ENCODE results near the gene APCDD1L.

DNA sequence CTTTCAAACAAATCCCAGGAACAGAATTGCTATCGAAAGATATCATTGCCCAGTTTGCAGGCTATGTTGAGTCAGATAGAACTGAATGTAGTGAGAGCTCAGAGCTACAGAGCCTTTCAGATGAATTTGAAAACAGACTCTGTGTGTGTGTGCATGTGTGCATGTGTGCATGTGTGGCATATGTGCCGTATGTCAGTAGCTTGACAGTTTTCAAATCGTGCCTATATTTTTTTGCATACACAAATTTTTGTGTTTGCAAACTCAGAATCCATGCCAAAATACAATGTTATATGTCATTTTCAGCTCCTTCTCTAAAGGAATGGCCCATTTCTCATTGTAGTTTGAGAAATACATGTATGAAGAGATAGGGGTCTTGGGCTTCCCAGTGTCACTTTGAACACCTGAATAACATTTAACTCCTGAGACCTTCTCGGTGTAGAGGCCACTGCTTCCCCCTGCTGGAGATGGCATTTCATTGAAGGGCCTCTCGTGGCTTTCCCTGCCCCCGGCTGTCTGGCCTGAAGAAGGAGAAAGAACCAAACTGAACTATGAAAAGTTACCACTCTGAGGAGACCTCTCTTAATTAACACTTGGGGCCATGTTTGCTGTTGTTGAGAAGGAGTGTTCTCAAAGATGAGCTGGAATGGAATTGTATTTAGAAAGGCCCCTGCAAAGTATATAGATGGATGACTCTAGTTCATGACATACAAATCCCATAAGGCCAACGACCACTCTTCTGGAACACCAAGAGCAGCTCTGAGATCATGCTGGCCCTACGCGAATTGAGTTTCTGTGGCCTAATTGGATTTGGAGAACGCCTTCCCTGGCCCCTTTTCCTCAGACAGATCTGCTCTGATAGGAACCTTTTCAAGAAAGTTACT, 67.4 kb downstream of the APCDD1L start:
- peak; percentile 62 for TF ChIP-seq CTCF (IDR thresholded peaks at IDR 0.05; ENCODE audit: poor library complexity)
- no peak for TF ChIP-seq EZH2 (IDR thresholded peaks at IDR 0.05; ENCODE audit: borderline replicate concordance)
- no peak for TF ChIP-seq EZH2phosphoT487 (IDR thresholded peaks at IDR 0.05; ENCODE audit: low read depth, severe bottlenecking, unreplicated experiment)
